Islet precursor cell (in vitro differentiated cells): ENCODE data around the gene DAAM1.
A peak's percentile ranks its signal among the peaks of the same experiment; 100 is the strongest.

Experiments used
- DNase-seq: peaks from one replicate; pipeline ENCODE4 v3.0.0-alpha.2; 2018

DAAM1 gene

DNA sequence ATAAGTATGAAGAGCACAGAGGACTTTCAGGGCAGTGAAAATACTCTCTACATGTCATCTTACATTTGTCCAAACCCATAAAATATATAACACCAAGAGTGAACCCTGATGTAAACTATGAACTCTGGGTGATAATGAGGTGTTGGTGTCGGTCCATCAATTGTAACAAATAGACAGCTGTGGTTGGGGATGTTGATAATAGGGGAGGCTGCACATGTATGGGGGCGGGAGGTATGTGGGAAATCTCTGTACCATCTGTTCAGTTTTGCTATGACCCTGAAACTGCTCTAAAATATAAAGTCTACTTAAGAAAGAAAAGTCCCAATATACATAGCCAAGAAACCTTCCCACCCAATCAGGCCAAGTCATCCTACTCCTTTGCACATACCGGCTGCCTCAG lies 188.2 kb downstream of the DAAM1 start:
- DNase-seq: no peak

DNA sequence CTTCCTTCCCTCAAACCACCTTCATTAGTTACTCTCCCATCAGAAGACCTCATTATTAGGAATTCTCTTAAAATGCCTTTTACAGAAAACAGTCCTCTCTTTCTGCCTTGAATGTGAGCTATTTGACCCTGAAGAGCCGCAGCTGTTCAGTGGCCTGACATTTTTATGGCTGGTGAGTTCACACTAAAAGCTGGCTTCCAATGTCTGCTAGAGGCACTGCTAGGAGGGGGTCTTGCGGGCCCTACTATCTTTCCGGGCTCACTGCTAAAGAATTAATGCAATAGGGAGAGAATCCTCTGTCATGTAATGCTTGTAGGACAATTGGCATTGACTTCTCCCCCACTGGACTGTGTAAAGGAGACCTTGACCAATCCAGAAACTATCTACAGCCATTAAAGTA lies 189.0 kb downstream of the DAAM1 start:
- peak; percentile 88 for DNase-seq

- DNase-seq: no peak
These were observed 189.6 kb downstream of the DAAM1 start for GRCh38 chr14:59377991-59378601.

GRCh38 chr14:59389936-59390335 lies 201.5 kb downstream of the DAAM1 start:
- no peak for DNase-seq

- no peak for DNase-seq
These were observed 202.9 kb downstream of the DAAM1 start for GRCh38 chr14:59391388-59391787.

GRCh38 chr14:59394268-59394667 lies 205.8 kb downstream of the DAAM1 start:
- DNase-seq: no peak

DNA sequence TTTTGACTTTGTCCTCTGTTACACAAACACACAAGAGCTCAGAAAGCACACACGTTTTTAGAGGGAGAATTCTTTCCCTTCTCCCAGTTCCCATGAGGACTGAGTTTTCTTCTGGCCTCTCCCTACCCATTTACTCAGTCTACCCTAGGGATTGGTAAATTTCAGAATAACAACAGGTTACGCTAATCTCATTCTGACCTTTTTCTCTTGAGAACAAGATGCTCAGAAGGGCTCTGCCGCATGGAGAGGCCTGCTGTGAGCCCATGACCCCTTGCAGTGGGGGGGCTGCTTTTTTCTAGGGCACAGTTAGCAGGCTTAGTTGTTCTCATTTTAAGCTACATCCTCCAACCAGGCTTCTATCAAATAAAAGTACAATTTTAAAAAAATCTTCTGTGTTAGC lies 207.2 kb downstream of the DAAM1 start:
- no peak for DNase-seq

DNA sequence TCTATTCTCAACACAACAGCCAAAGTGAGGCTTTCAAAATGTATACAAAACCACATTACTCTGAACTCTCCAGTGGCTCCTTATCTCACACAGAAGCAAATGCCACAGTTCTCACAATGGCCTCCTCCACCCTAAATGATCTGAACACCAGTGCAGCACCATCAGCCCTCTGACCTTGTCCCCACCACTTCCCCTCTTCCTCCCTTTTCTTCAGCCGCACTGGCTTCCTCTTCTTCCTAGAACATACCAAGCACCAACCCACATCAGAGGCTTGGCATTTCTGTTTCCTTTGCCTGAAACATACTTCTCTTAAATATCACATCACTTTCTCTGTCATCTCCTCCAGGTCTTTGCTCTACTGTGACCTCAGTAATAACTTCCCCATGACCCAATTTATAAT lies 210.4 kb downstream of the DAAM1 start:
- no peak for DNase-seq

- DNase-seq: no peak
These were observed 218.2 kb downstream of the DAAM1 start for GRCh38 chr14:59406454-59407245.

- DNase-seq: no peak
These were observed 219.0 kb downstream of the DAAM1 start for GRCh38 chr14:59407246-59408010.

GRCh38 chr14:59415836-59416602 lies 227.6 kb downstream of the DAAM1 start:
- no peak for DNase-seq

- no peak for DNase-seq
These were observed 228.8 kb downstream of the DAAM1 start for GRCh38 chr14:59417311-59417710.

DNA sequence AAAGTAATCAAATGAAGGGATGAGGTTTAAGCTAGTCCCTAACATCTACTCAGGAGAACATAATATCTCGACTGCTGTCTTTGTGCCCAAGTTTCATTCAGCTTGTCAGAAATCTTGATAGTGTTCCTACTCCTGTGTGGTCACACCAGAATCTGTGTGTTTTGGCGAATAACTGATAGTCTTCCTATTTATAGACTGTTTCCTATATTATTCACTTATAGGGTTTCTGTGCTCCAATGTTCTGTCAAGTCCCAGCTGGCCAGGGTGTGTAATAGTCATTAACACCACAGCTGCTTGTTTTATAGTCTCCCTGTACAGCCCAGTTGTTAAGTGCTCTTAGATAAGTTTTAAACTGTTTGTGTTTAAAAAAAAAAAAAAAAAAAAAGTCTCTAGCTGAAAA lies 230.8 kb downstream of the DAAM1 start:
- no peak for DNase-seq
